Keratinocyte (primary cell): Measurements from ENCODE around the gene PLXND1. TPM values are rescaled to one million over a fixed set of nuclear protein-coding genes. Genes with fewer than 3 reads are reported as not detected.

Experiments used
- DNase-seq: peaks from one replicate; pipeline ENCODE4 v3.0.0-alpha.2; 2011; ENCODE audit warnings: low read depth, missing footprints, low spot score
- FAIRE-seq: peaks from 2 replicates; lab custom pipeline; 2011; peaks lifted over from hg19 to GRCh38; lab: Jason Lieb, UNC
- H2AFZ ChIP-seq: 2 replicates; pipeline ENCODE4 v1.6.0; 2012; ENCODE audit warnings: low read length, control low read depth, inconsistent platforms; ENCODE audit not compliant: control insufficient read depth
- H3K27ac ChIP-seq: 2 replicates; pipeline ENCODE4 v1.5.1; 2011; ENCODE audit warnings: low read length; ENCODE audit not compliant: control insufficient read depth, insufficient read depth
- H3K27me3 ChIP-seq: 3 replicates; pipeline ENCODE4 v1.6.0; 2011; ENCODE audit warnings: low read length; ENCODE audit not compliant: control insufficient read depth, insufficient read depth; ENCODE audit errors: extremely low read depth
- H3K36me3 ChIP-seq, 2 experiments: 2 replicates in 1 of 2; 3 replicates in 1 of 2; pipeline ENCODE4 v1.5.1; 2011; ENCODE audit warnings: low read length in 2 of 2, mild to moderate bottlenecking in 1 of 2; ENCODE audit not compliant: control insufficient read depth in 2 of 2, insufficient read depth in 2 of 2; ENCODE audit errors: extremely low read depth in 1 of 2
- H3K4me1 ChIP-seq: 3 replicates; pipeline ENCODE4 v1.5.1; 2011; ENCODE audit warnings: low read length; ENCODE audit not compliant: control insufficient read depth, insufficient read depth; ENCODE audit errors: extremely low read depth
- H3K4me2 ChIP-seq: 3 replicates; pipeline ENCODE4 v1.6.0; 2011; ENCODE audit warnings: low read depth, low read length; ENCODE audit not compliant: control insufficient read depth, insufficient read depth; ENCODE audit errors: extremely low read depth
- H3K4me3 ChIP-seq, 3 experiments: fragments of 200-600 bp in 1 of 3; sonication (generic) in 1 of 3; 2 replicates in 2 of 3; 3 replicates in 1 of 3; pipeline ENCODE4 v1.5.1; 2011 to 2016; ENCODE audit warnings: low read length in 3 of 3, mild to moderate bottlenecking in 3 of 3, control low read depth in 2 of 3, inconsistent platforms in 1 of 3, low read depth in 1 of 3, mixed read lengths in 1 of 3, mixed run types in 1 of 3, moderate library complexity in 1 of 3; ENCODE audit not compliant: control insufficient read depth in 2 of 3, insufficient read depth in 2 of 3; ENCODE audit errors: extremely low read depth in 1 of 3
- H3K79me2 ChIP-seq: 2 replicates; pipeline ENCODE4 v1.6.0; 2012; ENCODE audit warnings: low read length; ENCODE audit not compliant: control insufficient read depth, insufficient read depth
- H3K9ac ChIP-seq: 3 replicates; pipeline ENCODE4 v1.6.0; 2011; ENCODE audit warnings: low read length; ENCODE audit not compliant: control insufficient read depth, insufficient read depth; ENCODE audit errors: extremely low read depth
- H3K9me1 ChIP-seq: 3 replicates; pipeline ENCODE4 v1.6.0; 2011; ENCODE audit warnings: low read length; ENCODE audit not compliant: control insufficient read depth, insufficient read depth; ENCODE audit errors: extremely low read depth
- H3K9me3 ChIP-seq: 2 replicates; pipeline ENCODE4 v1.5.1; 2012; ENCODE audit warnings: low read depth, low read length; ENCODE audit not compliant: control insufficient read depth
- H4K20me1 ChIP-seq: 3 replicates; pipeline ENCODE4 v1.6.0; 2011; ENCODE audit warnings: low read length; ENCODE audit not compliant: control insufficient read depth, insufficient read depth; ENCODE audit errors: extremely low read depth
- CTCF ChIP-seq, 3 experiments: IDR thresholded peaks in 1 of 3; conservative IDR thresholded peaks in 1 of 3; optimal IDR thresholded peaks in 1 of 3; 2 replicates in 2 of 3; 3 replicates in 1 of 3; pipeline versions ENCODE3 to v1.5.1; 2011; ENCODE audit warnings: low read length in 3 of 3, mild to moderate bottlenecking in 3 of 3, moderate library complexity in 2 of 3, control low read depth in 1 of 3, inconsistent platforms in 1 of 3; ENCODE audit not compliant: insufficient read depth in 2 of 3; ENCODE audit errors: extremely low read depth in 1 of 3
- EZH2 ChIP-seq: IDR thresholded peaks from one replicate; pipeline ENCODE4 v1.6.1; 2012; ENCODE audit warnings: inconsistent platforms, mild to moderate bottlenecking, low read length, moderate library complexity
- dilution Hi-C: fragments of 300-500 bp; cut with MboI; formaldehyde crosslinking; loops from one replicate; pipeline ENCODE4 v1.7.0; 2020; ENCODE audit warnings: low sequenced_read_pairs; ENCODE audit not compliant: extremely low pct_ligation_motif_present
- polyA plus RNA-seq, 5 experiments: library from polyadenylated mRNA; depleted of rRNA in 3 of 5; stranded (reverse) in 3 of 5; stranded (forward) in 1 of 5; unstranded in 1 of 5; fragments of >200 nt; gene quantifications; 1 replicate in 1 of 5; 2 replicates in 3 of 5; 3 replicates in 1 of 5; pipeline versions ENCODE4 v1.2.1 to v1.2.3, GENCODE V29; 2011 to 2012; ENCODE audit warnings: missing spikeins in 2 of 5, low read depth in 1 of 5, low replicate concordance in 1 of 5

Gene PLXND1
- polyA plus RNA-seq, 1 donor (not counting 4 experiments of a cell fraction or from before 2014, with no cell fraction given) = 0.09 TPM

GRCh38 chr3:129616713-129617112 is 10.2 kb upstream of the PLXND1 start:
- Histone ChIP-seq H3K4me2 (no peak overlapping the region), H3K4me3 (no peak overlapping the region), H3K9me1 (no peaks in the 10 kb centered on the region), H3K9ac (no peak overlapping the region), H3K36me3 (no peaks in the 10 kb centered on the region), H3K4me1 (no peaks in the 10 kb centered on the region), H3K79me2 (no peaks in the 10 kb centered on the region), H3K27ac (no peak overlapping the region), H2AFZ (no peak overlapping the region), H4K20me1 (no peaks in the 10 kb centered on the region), H3K9me3 (no peaks in the 10 kb centered on the region), H3K27me3 (no peaks in the 10 kb centered on the region)
- no peak for FAIRE-seq
- no peak for TF ChIP-seq CTCF (optimal IDR thresholded peaks at IDR 0.05 in 1 of 3, IDR thresholded peaks at IDR 0.05 in 1 of 3, conservative IDR thresholded peaks at IDR 0.05 in 1 of 3; ENCODE audit: extremely low read depth in 1 of 3, insufficient read depth in 2 of 3, low read length in 3 of 3)
- no peak for TF ChIP-seq EZH2
- dilution Hi-C loops = no loop called here
- no peak for DNase-seq

GRCh38 chr3:129616291-129616690 is 9.8 kb upstream of the PLXND1 start:
- FAIRE-seq = no peak
- H3K9ac ChIP-seq = no peak overlapping the region
- no peaks in the 10 kb centered on the region for H4K20me1 ChIP-seq
- H3K36me3 ChIP-seq = no peaks in the 10 kb centered on the region
- no peaks in the 10 kb centered on the region for H3K9me1 ChIP-seq
- H3K4me3 ChIP-seq = no peak overlapping the region
- DNase-seq = no peak
- dilution Hi-C loops = no loop called here
- no peak overlapping the region for H3K27ac ChIP-seq
- no peak overlapping the region for H3K4me2 ChIP-seq
- no peaks in the 10 kb centered on the region for H3K27me3 ChIP-seq
- H2AFZ ChIP-seq = no peak overlapping the region
- H3K9me3 ChIP-seq = no peaks in the 10 kb centered on the region
- H3K79me2 ChIP-seq = no peaks in the 10 kb centered on the region
- H3K4me1 ChIP-seq = no peaks in the 10 kb centered on the region
- TF ChIP-seq EZH2 (no peak), CTCF (optimal IDR thresholded peaks at IDR 0.05 in 1 of 3, IDR thresholded peaks at IDR 0.05 in 1 of 3, conservative IDR thresholded peaks at IDR 0.05 in 1 of 3; ENCODE audit: extremely low read depth in 1 of 3, insufficient read depth in 2 of 3, low read length in 3 of 3) (no peak)
